ENCODE data around the gene ADAM23.
A peak's percentile ranks its signal among the peaks of the same experiment; 100 is the strongest.
"Not testable (repeated sequence)": the region's sequence is repeated elsewhere in the genome, so short reads cannot be mapped to it uniquely, and the experiment has no call there.

Gene ADAM23, protein sequence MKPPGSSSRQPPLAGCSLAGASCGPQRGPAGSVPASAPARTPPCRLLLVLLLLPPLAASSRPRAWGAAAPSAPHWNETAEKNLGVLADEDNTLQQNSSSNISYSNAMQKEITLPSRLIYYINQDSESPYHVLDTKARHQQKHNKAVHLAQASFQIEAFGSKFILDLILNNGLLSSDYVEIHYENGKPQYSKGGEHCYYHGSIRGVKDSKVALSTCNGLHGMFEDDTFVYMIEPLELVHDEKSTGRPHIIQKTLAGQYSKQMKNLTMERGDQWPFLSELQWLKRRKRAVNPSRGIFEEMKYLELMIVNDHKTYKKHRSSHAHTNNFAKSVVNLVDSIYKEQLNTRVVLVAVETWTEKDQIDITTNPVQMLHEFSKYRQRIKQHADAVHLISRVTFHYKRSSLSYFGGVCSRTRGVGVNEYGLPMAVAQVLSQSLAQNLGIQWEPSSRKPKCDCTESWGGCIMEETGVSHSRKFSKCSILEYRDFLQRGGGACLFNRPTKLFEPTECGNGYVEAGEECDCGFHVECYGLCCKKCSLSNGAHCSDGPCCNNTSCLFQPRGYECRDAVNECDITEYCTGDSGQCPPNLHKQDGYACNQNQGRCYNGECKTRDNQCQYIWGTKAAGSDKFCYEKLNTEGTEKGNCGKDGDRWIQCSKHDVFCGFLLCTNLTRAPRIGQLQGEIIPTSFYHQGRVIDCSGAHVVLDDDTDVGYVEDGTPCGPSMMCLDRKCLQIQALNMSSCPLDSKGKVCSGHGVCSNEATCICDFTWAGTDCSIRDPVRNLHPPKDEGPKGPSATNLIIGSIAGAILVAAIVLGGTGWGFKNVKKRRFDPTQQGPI

DNA sequence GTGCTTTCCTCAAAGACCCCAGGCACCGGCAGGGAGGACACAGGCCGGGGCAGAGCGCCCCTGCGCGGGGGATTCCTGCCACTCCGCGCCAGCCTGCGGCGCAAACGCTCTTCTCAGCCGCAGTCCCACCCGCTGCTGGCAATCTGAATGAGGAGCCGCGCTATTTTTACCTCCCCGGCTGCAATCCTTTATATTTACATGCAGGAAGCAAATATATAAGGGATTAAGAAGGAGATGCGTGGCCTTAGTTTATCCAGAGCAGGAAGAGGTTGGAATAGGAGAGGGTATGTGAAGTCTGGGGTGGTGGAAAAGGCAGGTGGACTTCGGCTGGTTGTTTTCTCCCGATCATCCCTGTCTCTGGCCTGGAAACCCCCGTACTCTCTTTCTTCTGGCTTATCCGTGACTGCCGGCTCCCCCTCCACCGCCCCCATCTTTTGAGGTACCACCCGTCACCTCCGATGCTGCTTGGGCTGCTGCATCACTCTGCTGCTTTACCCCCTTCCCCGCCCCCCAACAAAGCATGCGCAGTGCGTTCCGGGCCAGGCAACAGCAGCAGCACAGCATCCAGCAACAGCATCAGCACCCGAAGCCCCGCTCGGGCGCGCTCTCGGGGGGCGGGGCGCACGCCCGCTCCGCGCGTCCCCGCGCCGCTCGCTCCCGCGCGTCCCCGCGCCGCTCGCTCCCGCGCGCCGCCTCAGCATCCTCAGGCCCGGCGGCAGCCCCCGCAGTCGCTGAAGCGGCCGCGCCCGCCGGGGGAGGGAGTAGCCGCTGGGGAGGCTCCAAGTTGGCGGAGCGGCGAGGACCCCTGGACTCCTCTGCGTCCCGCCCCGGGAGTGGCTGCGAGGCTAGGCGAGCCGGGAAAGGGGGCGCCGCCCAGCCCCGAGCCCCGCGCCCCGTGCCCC, at the start of gene ADAM23:
TSS of gene ADAM23 (plus strand) at position 700 of the 902 bp plus-strand sequence. CDS start 335 bp downstream, outside the sequence.
- Histone ChIP-seq H3K27me3 (ENCODE audit: control insufficient read depth, insufficient read depth, low read length) (peaks cover 28% of the 10 kb centered on the region), H3K4me1 (ENCODE audit: control insufficient read depth, low read depth, low read length) (peaks cover 35% of the 10 kb centered on the region), H3K9me3 (ENCODE audit: control insufficient read depth, low read depth, low read length) (no peaks in the 10 kb centered on the region), H3K4me3 (ENCODE audit: low read length) (peak within 1 kb of the TSS; percentile 86), H3K9ac (ENCODE audit: low read length) (peak within 1 kb of the TSS; percentile 45), H3K36me3 (ENCODE audit: control insufficient read depth, low read depth, low read length) (no peaks in the 10 kb centered on the region), H3K27ac (ENCODE audit: low read length) (no peak within 1 kb of the TSS)

- Histone ChIP-seq H3K27ac (ENCODE audit: low read length) (no peak overlapping the region), H3K9me3 (ENCODE audit: control insufficient read depth, low read depth, low read length) (no peaks in the 10 kb centered on the region), H3K36me3 (ENCODE audit: control insufficient read depth, low read depth, low read length) (no peaks in the 10 kb centered on the region), H3K9ac (ENCODE audit: low read length) (no peak overlapping the region), H3K4me1 (ENCODE audit: control insufficient read depth, low read depth, low read length) (no peaks in the 10 kb centered on the region), H3K27me3 (ENCODE audit: control insufficient read depth, insufficient read depth, low read length) (no peaks in the 10 kb centered on the region), H3K4me3 (ENCODE audit: low read length) (no peak overlapping the region)
Observed at GRCh38 chr2:206396211-206396610, 47.1 kb upstream of the ADAM23 start.

DNA sequence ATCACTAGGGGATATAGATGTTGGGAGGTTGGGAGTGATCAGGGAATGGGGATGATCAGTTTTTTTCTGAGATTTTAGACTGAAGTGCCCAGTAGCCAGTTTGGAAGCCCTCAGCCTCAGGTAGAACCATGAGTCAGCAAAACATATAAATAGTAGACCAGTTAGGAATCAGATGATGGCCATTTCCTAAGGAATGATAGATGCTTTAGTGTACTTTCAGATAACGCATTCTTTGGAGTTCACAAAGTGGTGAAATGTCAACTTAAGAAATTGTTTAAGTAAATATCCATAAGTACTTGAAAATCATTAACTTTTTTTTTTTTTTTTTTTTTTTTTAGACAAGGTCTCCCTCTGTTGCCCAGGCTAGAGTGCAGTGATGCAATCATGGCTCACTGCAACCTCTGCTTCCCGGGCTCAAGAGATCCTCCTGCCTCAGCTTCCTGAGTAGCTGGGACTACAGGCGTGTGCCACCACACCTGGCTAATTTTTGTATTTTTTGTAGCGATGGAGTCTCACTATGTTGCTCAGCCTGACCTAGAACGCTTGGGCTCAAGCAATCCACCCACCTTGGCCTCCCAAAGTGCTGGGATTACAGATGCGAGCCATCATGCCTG, 40.3 kb upstream of the ADAM23 start:
- not testable (repeated sequence) for H3K9ac ChIP-seq (ENCODE audit: low read length); H3K36me3 ChIP-seq (ENCODE audit: control insufficient read depth, low read depth, low read length); H3K9me3 ChIP-seq (ENCODE audit: control insufficient read depth, low read depth, low read length); H3K27ac ChIP-seq (ENCODE audit: low read length); H3K4me3 ChIP-seq (ENCODE audit: low read length); H3K4me1 ChIP-seq (ENCODE audit: control insufficient read depth, low read depth, low read length); H3K27me3 ChIP-seq (ENCODE audit: control insufficient read depth, insufficient read depth, low read length)

- H3K27me3 ChIP-seq (ENCODE audit: control insufficient read depth, insufficient read depth, low read length) = no peaks in the 10 kb centered on the region
- H3K9me3 ChIP-seq (ENCODE audit: control insufficient read depth, low read depth, low read length) = no peaks in the 10 kb centered on the region
- no peaks in the 10 kb centered on the region for H3K36me3 ChIP-seq (ENCODE audit: control insufficient read depth, low read depth, low read length)
- no peak overlapping the region for H3K27ac ChIP-seq (ENCODE audit: low read length)
- no peaks in the 10 kb centered on the region for H3K4me1 ChIP-seq (ENCODE audit: control insufficient read depth, low read depth, low read length)
- H3K4me3 ChIP-seq (ENCODE audit: low read length) = no peak overlapping the region
- H3K9ac ChIP-seq (ENCODE audit: low read length) = no peak overlapping the region
Observed at GRCh38 chr2:206408323-206409320, 34.7 kb upstream of the ADAM23 start.

GRCh38 chr2:206410714-206411113, 32.6 kb upstream of the ADAM23 start:
- no peaks in the 10 kb centered on the region for H3K36me3 ChIP-seq (ENCODE audit: control insufficient read depth, low read depth, low read length)
- no peak overlapping the region for H3K27ac ChIP-seq (ENCODE audit: low read length)
- no peaks in the 10 kb centered on the region for H3K4me1 ChIP-seq (ENCODE audit: control insufficient read depth, low read depth, low read length)
- H3K4me3 ChIP-seq (ENCODE audit: low read length) = no peak overlapping the region
- H3K27me3 ChIP-seq (ENCODE audit: control insufficient read depth, insufficient read depth, low read length) = no peaks in the 10 kb centered on the region
- no peak overlapping the region for H3K9ac ChIP-seq (ENCODE audit: low read length)
- no peaks in the 10 kb centered on the region for H3K9me3 ChIP-seq (ENCODE audit: control insufficient read depth, low read depth, low read length)

DNA sequence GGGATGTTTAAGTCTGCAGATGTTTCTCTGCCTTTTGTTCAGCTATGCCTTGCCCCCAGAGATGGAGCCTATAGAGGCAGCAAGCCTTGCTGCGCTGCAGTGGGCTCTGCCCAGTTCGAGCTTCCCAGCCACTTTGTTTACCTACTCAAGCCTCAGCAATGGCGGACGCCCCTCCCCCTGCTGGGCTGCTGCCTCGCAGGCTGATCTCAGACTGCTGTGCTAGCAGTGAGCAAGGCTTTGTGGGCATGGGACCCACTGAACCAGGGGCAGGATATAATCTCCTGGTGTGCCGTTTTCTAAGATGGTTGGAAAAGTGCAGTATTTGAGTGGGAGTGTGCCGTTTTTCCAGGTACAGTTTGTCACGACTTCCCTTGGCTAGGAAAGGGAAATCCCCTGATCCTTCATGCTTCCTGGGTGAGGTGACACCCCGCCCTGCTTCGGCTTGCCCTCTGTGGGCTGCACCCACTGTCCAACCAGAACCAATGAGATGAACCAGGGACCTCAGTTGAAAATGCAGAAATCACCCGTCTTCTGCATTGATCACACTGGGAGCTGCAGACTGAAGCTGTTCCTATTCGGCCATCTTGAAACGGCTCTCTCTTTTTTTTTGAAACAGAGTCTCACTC, 27.6 kb upstream of the ADAM23 start:
- Histone ChIP-seq H3K27ac (ENCODE audit: low read length) (no peak overlapping the region), H3K27me3 (ENCODE audit: control insufficient read depth, insufficient read depth, low read length) (no peaks in the 10 kb centered on the region), H3K36me3 (ENCODE audit: control insufficient read depth, low read depth, low read length) (no peaks in the 10 kb centered on the region), H3K9ac (ENCODE audit: low read length) (no peak overlapping the region), H3K9me3 (ENCODE audit: control insufficient read depth, low read depth, low read length) (no peaks in the 10 kb centered on the region), H3K4me3 (ENCODE audit: low read length) (no peak overlapping the region), H3K4me1 (ENCODE audit: control insufficient read depth, low read depth, low read length) (no peaks in the 10 kb centered on the region)

DNA sequence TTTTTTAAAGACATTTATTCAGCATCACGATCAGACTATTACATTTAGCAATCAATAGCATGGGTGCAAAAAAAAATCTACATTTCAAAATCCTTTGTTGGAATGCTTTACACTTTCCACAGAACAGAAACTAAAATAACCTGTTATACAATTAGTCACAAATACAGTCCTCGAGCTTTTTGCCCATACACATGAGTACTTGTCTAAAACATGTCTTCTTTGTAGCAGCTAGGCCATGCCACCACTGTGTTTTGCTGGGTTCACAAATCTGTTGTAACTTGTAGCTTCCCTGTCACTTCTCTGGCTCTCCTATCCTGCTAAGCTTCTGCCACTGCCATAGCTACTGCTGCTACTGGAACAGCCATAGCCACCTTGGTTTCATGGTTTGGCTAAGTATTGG, 24.4 kb upstream of the ADAM23 start:
- H3K27me3 ChIP-seq (ENCODE audit: control insufficient read depth, insufficient read depth, low read length) = no peaks in the 10 kb centered on the region
- H3K36me3 ChIP-seq (ENCODE audit: control insufficient read depth, low read depth, low read length) = no peaks in the 10 kb centered on the region
- no peak overlapping the region for H3K9ac ChIP-seq (ENCODE audit: low read length)

DNA sequence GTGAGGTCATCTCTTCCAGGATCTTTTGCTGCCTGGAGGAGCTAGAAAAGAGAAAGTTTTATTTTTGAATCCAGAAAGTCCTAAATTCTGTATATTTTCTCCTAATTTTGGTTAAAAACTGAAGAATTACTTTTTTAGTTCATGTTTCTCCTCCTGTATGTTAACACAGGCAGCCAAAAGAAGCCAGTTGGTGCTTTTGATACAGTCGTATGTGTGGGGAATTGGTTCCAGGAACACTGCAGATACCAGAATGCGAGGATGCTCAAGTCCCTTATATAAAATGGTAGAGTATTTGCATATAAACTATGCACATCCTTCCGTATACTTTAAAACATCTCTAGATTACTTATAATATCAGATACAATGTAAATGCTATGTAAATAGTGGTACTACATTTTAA, 22.6 kb upstream of the ADAM23 start:
- no peaks in the 10 kb centered on the region for H3K36me3 ChIP-seq (ENCODE audit: control insufficient read depth, low read depth, low read length)
- no peaks in the 10 kb centered on the region for H3K9me3 ChIP-seq (ENCODE audit: control insufficient read depth, low read depth, low read length)
- H3K27me3 ChIP-seq (ENCODE audit: control insufficient read depth, insufficient read depth, low read length) = no peaks in the 10 kb centered on the region
- no peak overlapping the region for H3K9ac ChIP-seq (ENCODE audit: low read length)
- H3K4me1 ChIP-seq (ENCODE audit: control insufficient read depth, low read depth, low read length) = no peaks in the 10 kb centered on the region
- no peak overlapping the region for H3K27ac ChIP-seq (ENCODE audit: low read length)
- no peak overlapping the region for H3K4me3 ChIP-seq (ENCODE audit: low read length)

More for the DNA sequence above, 24.4 kb upstream of the ADAM23 start:
- Histone ChIP-seq H3K4me3 (ENCODE audit: low read length) (no peak overlapping the region), H3K9me3 (ENCODE audit: control insufficient read depth, low read depth, low read length) (no peaks in the 10 kb centered on the region), H3K27ac (ENCODE audit: low read length) (no peak overlapping the region), H3K4me1 (ENCODE audit: control insufficient read depth, low read depth, low read length) (no peaks in the 10 kb centered on the region)

GRCh38 chr2:206422493-206422892, 20.8 kb upstream of the ADAM23 start:
- no peaks in the 10 kb centered on the region for H3K27me3 ChIP-seq (ENCODE audit: control insufficient read depth, insufficient read depth, low read length)
- no peaks in the 10 kb centered on the region for H3K36me3 ChIP-seq (ENCODE audit: control insufficient read depth, low read depth, low read length)
- H3K9me3 ChIP-seq (ENCODE audit: control insufficient read depth, low read depth, low read length) = no peaks in the 10 kb centered on the region
- H3K4me1 ChIP-seq (ENCODE audit: control insufficient read depth, low read depth, low read length) = no peaks in the 10 kb centered on the region
- H3K9ac ChIP-seq (ENCODE audit: low read length) = no peak overlapping the region
- H3K27ac ChIP-seq (ENCODE audit: low read length) = no peak overlapping the region
- no peak overlapping the region for H3K4me3 ChIP-seq (ENCODE audit: low read length)

DNA sequence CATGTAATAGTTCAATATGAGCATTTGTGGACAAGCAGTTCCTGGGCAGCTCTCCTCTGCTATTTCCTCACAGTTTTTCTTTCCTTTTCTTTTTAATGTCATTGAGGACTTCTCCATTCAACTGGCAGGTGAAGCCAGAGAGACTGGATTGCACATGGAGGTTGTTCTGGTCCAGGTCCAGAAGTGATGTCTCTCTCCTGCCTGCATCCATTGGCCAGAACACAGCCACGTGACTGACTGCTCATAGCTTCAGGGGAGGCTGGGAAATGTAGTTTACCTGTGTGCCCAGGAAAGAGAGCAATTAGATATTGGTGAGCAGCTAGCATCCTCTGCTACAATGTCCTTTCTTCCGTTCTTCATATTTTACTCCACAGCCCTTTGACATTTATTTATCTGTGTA, 20.2 kb upstream of the ADAM23 start:
- Histone ChIP-seq H3K9ac (ENCODE audit: low read length) (no peak overlapping the region), H3K9me3 (ENCODE audit: control insufficient read depth, low read depth, low read length) (no peaks in the 10 kb centered on the region), H3K36me3 (ENCODE audit: control insufficient read depth, low read depth, low read length) (no peaks in the 10 kb centered on the region), H3K4me3 (ENCODE audit: low read length) (no peak overlapping the region), H3K27me3 (ENCODE audit: control insufficient read depth, insufficient read depth, low read length) (no peaks in the 10 kb centered on the region), H3K27ac (ENCODE audit: low read length) (no peak overlapping the region), H3K4me1 (ENCODE audit: control insufficient read depth, low read depth, low read length) (no peaks in the 10 kb centered on the region)
